Lower leg skin (tissue), 4 donors: ENCODE results near the gene USP17L20. TPM values are rescaled to one million over a fixed set of nuclear protein-coding genes. Genes with fewer than 3 reads are reported as not detected.
A peak's percentile ranks its signal among the peaks of the same experiment; 100 is the strongest.
"Not testable (repeated sequence)": the region's sequence is repeated elsewhere in the genome, so short reads cannot be mapped to it uniquely, and the experiment has no call there.

Experiments
- DNase-seq, 2 donors: peaks; one replicate each; pipeline ENCODE4 v3.0.0-alpha.2; 2019; ENCODE audit warnings: low spot score in 2 of 2
- H3K4me3 ChIP-seq: fragments of 200-600 bp; sonication (generic); 2 replicates; pipeline ENCODE4 v1.5.1; 2017; ENCODE audit warnings: mild to moderate bottlenecking, low read depth; ENCODE audit not compliant: poor library complexity, severe bottlenecking
- WGBS, 2 donors: methylation state at CpG; one replicate each; pipeline ENCODE4 v1.1.5; 2018; 5-methylcytosine and 5-hydroxymethylcytosine counted together
- intact Hi-C: fragments of 100-400 bp; cut with DNase I; formaldehyde crosslinking; loops from one replicate; pipeline ENCODE4 v1.15.0; 2023; ENCODE audit warnings: low total_unique reads
- total RNA-seq, 4 donors: library from RNA; depleted of rRNA; stranded (reverse); fragments of >200 nt; gene quantifications; one replicate each; pipeline ENCODE4 v1.1.0, GENCODE V29; 2016

USP17L20 gene
- total RNA-seq, 4 donors from 2014 or later, result not detected

- H3K4me3 ChIP-seq, intact Hi-C loops: not testable (repeated sequence)
- 88 to 89% methylated on average over 8 of the region's 10 CpGs for WGBS, 2 donors
- DNase-seq, result peak; percentile 68 to 97
These were observed 13.8 kb downstream of the USP17L20 start for GRCh38 chr4:9271719-9272118.

Other genes starting within 250 kb of the USP17L20 start
- gene FAM90A26, start 87.7 kb upstream of the USP17L20 start, total RNA-seq, result not detected
- gene USP17L10, start 47.5 kb upstream of the USP17L20 start, total RNA-seq, result not detected
- gene USP17L11, start 42.7 kb upstream of the USP17L20 start, total RNA-seq, result not detected
- not detected for gene USP17L12, start 38.0 kb upstream of the USP17L20 start, total RNA-seq
- gene USP17L13, start 33.2 kb upstream of the USP17L20 start, total RNA-seq, result not detected
- gene USP17L15, start 23.7 kb upstream of the USP17L20 start, total RNA-seq, result not detected
- gene USP17L17, start 14.2 kb upstream of the USP17L20 start, total RNA-seq, result not detected
- gene USP17L18, start 9.5 kb upstream of the USP17L20 start, total RNA-seq, result not detected
- gene USP17L19, start 4.7 kb upstream of the USP17L20 start, total RNA-seq, result not detected
- not detected for gene USP17L21, start 4.7 kb downstream of the USP17L20 start, total RNA-seq
- gene USP17L22, start 9.5 kb downstream of the USP17L20 start, total RNA-seq, result not detected
- not detected for gene USP17L24, start 67.0 kb downstream of the USP17L20 start, total RNA-seq
- gene USP17L25, start 71.8 kb downstream of the USP17L20 start, total RNA-seq, result not detected
- not detected for gene USP17L26, start 76.5 kb downstream of the USP17L20 start, total RNA-seq
- gene USP17L5, start 81.3 kb downstream of the USP17L20 start, total RNA-seq, result not detected
- gene USP17L27, start 86.0 kb downstream of the USP17L20 start, total RNA-seq, result not detected
- not detected for gene USP17L28, start 90.8 kb downstream of the USP17L20 start, total RNA-seq
- gene USP17L29, start 95.5 kb downstream of the USP17L20 start, total RNA-seq, result not detected
- gene USP17L30, start 105.0 kb downstream of the USP17L20 start, total RNA-seq, result not detected
- gene DEFB131A, start 186.3 kb downstream of the USP17L20 start, total RNA-seq, result not detected